MG63 (cell line): ENCODE data around the gene VKORC1. TPM values are rescaled to one million over a fixed set of nuclear protein-coding genes. Genes with fewer than 3 reads are reported as not detected.

ENCODE experiments used
- DNase-seq: peaks from one replicate; pipeline ENCODE4 v3.0.0-alpha.2; 2020
- H3K27me3 ChIP-seq: fragments of 250-450 bp; sonication (Bioruptor Pico); 2 replicates; pipeline ENCODE4 v1.5.1; 2020; ENCODE audit warnings: mild to moderate bottlenecking, moderate library complexity
- H3K36me3 ChIP-seq: fragments of 250-450 bp; sonication (Bioruptor Pico); 2 replicates; pipeline ENCODE4 v1.5.1; 2020; ENCODE audit warnings: mild to moderate bottlenecking, moderate library complexity
- H3K4me3 ChIP-seq: fragments of 250-450 bp; sonication (Bioruptor Pico); 2 replicates; pipeline ENCODE4 v1.5.1; 2020; ENCODE audit warnings: mild to moderate bottlenecking, moderate library complexity
- H3K9me3 ChIP-seq: fragments of 250-450 bp; sonication (Bioruptor Pico); 2 replicates; pipeline ENCODE4 v1.5.1; 2020; ENCODE audit warnings: mild to moderate bottlenecking, moderate library complexity
- total RNA-seq: library from RNA; depleted of rRNA; stranded (reverse); fragments of >200 nt; shearing (Covaris generic); gene quantifications from 2 replicates; pipeline ENCODE4 v1.2.3, GENCODE V29; 2014; ENCODE audit warnings: low replicate concordance

VKORC1 gene
- total RNA-seq, 1 experiment from 2014 or later, result 146 TPM

- H3K9me3 ChIP-seq, result no peaks in the 10 kb centered on the region
- DNase-seq, result no peak
- H3K27me3 ChIP-seq, result no peaks in the 10 kb centered on the region
- H3K36me3 ChIP-seq, result peaks cover 18% of the 10 kb centered on the region
- H3K4me3 ChIP-seq, result no peak overlapping the region
Measured at GRCh38 chr16:31132303-31132979, 37.8 kb upstream of the VKORC1 start.

- Histone ChIP-seq H3K9me3 (no peaks in the 10 kb centered on the region), H3K27me3 (no peaks in the 10 kb centered on the region), H3K36me3 (peaks cover 23% of the 10 kb centered on the region), H3K4me3 (no peak overlapping the region)
- DNase-seq, result no peak
Measured at GRCh38 chr16:31131841-31132271, 37.3 kb upstream of the VKORC1 start.

GRCh38 chr16:31131416-31131815 lies 36.8 kb upstream of the VKORC1 start:
- DNase-seq, result no peak
- H3K4me3 ChIP-seq, result no peak overlapping the region
- no peaks in the 10 kb centered on the region for H3K9me3 ChIP-seq
- H3K36me3 ChIP-seq, result peaks cover 23% of the 10 kb centered on the region
- no peaks in the 10 kb centered on the region for H3K27me3 ChIP-seq

- no peak for DNase-seq
- Histone ChIP-seq H3K27me3 (no peaks in the 10 kb centered on the region), H3K9me3 (no peaks in the 10 kb centered on the region), H3K4me3 (no peak overlapping the region), H3K36me3 (peaks cover 23% of the 10 kb centered on the region)
Measured at GRCh38 chr16:31130899-31131298, 36.3 kb upstream of the VKORC1 start.

GRCh38 chr16:31130336-31130891 lies 35.8 kb upstream of the VKORC1 start:
- Histone ChIP-seq H3K4me3 (no peak overlapping the region), H3K9me3 (no peaks in the 10 kb centered on the region), H3K36me3 (peaks cover 23% of the 10 kb centered on the region), H3K27me3 (no peaks in the 10 kb centered on the region)
- DNase-seq, result no peak

GRCh38 chr16:31129568-31130335 lies 35.2 kb upstream of the VKORC1 start:
- Histone ChIP-seq H3K4me3 (no peak overlapping the region), H3K9me3 (no peaks in the 10 kb centered on the region), H3K36me3 (peaks cover 23% of the 10 kb centered on the region), H3K27me3 (no peaks in the 10 kb centered on the region)
- no peak for DNase-seq

GRCh38 chr16:31128711-31129567 lies 34.3 kb upstream of the VKORC1 start:
- Histone ChIP-seq H3K27me3 (no peaks in the 10 kb centered on the region), H3K9me3 (no peaks in the 10 kb centered on the region), H3K4me3 (no peak overlapping the region), H3K36me3 (peaks cover 28% of the 10 kb centered on the region)
- no peak for DNase-seq

GRCh38 chr16:31127182-31127581 lies 32.6 kb upstream of the VKORC1 start:
- H3K27me3 ChIP-seq, result no peaks in the 10 kb centered on the region
- no peak for DNase-seq

GRCh38 chr16:31125844-31126243 lies 31.2 kb upstream of the VKORC1 start:
- H3K4me3 ChIP-seq, result no peak overlapping the region
- H3K27me3 ChIP-seq, result no peaks in the 10 kb centered on the region
- peaks cover 55% of the 10 kb centered on the region for H3K36me3 ChIP-seq
- H3K9me3 ChIP-seq, result no peaks in the 10 kb centered on the region
- DNase-seq, result no peak

More at GRCh38 chr16:31127182-31127581, 32.6 kb upstream of the VKORC1 start:
- Histone ChIP-seq H3K36me3 (peaks cover 43% of the 10 kb centered on the region), H3K9me3 (no peaks in the 10 kb centered on the region), H3K4me3 (no peak overlapping the region)

- Histone ChIP-seq H3K36me3 (peaks cover 60% of the 10 kb centered on the region), H3K27me3 (no peaks in the 10 kb centered on the region), H3K9me3 (no peaks in the 10 kb centered on the region), H3K4me3 (no peak overlapping the region)
- no peak for DNase-seq
Measured at GRCh38 chr16:31120129-31120528, 25.5 kb upstream of the VKORC1 start.

GRCh38 chr16:31118223-31119155 lies 23.9 kb upstream of the VKORC1 start:
- Histone ChIP-seq H3K9me3 (no peaks in the 10 kb centered on the region), H3K27me3 (no peaks in the 10 kb centered on the region), H3K36me3 (peaks cover 52% of the 10 kb centered on the region), H3K4me3 (peak overlapping the region; percentile 94)
- DNase-seq, result no peak

GRCh38 chr16:31117384-31118222 lies 23.0 kb upstream of the VKORC1 start, which contains the start of gene KAT8:
Gene KAT8, plus strand, starts transcription at chr16:31117664. Its CDS starts 18 bp downstream, at chr16:31117682.
- Histone ChIP-seq H3K27me3 (no peaks in the 10 kb centered on the region), H3K36me3 (peaks cover 50% of the 10 kb centered on the region), H3K4me3 (peak within 1 kb of the TSS; percentile 94), H3K9me3 (no peaks in the 10 kb centered on the region)
- peak; percentile 99 for DNase-seq

- no peaks in the 10 kb centered on the region for H3K9me3 ChIP-seq
- no peak for DNase-seq
- H3K4me3 ChIP-seq, result no peak overlapping the region
Measured at GRCh38 chr16:31114468-31114867, 19.9 kb upstream of the VKORC1 start.

GRCh38 chr16:31113121-31114120 lies 18.8 kb upstream of the VKORC1 start:
- H3K27me3 ChIP-seq, result no peaks in the 10 kb centered on the region
- no peak for DNase-seq
- no peak overlapping the region for H3K4me3 ChIP-seq
- H3K9me3 ChIP-seq, result no peaks in the 10 kb centered on the region
- H3K36me3 ChIP-seq, result peaks cover 46% of the 10 kb centered on the region

More at GRCh38 chr16:31114468-31114867, 19.9 kb upstream of the VKORC1 start:
- H3K27me3 ChIP-seq, result no peaks in the 10 kb centered on the region
- peaks cover 53% of the 10 kb centered on the region for H3K36me3 ChIP-seq
